Astrocyte of the spinal cord (primary cell): ENCODE results near the gene S1PR3.

Source experiments
- DNase-seq: peaks from one replicate; pipeline ENCODE4 v3.0.0; 2011; ENCODE audit warnings: low read depth, low spot score
- H3K4me3 ChIP-seq: 2 replicates; pipeline ENCODE4 v1.5.1; 2011; ENCODE audit warnings: low read depth, mild to moderate bottlenecking, low read length, moderate library complexity
- CTCF ChIP-seq: IDR thresholded peaks from 2 replicates; pipeline ENCODE4 v1.5.1; 2012; ENCODE audit warnings: low read depth, mild to moderate bottlenecking, low read length, inconsistent platforms
- in situ Hi-C: cut with HindIII; loops from 2 replicates; pipeline ENCODE4 v1.10.0; 2017; ENCODE audit warnings: low sequenced_read_pairs

S1PR3 gene

GRCh38 chr9:89051421-89052025 lies 60.3 kb downstream of the S1PR3 start:
- no peak overlapping the region for H3K4me3 ChIP-seq
- no peak for DNase-seq
- in situ Hi-C loops: no loop called here
- no peak for TF ChIP-seq CTCF

- no peak for TF ChIP-seq CTCF
- no peak overlapping the region for H3K4me3 ChIP-seq
- no peak for DNase-seq
- in situ Hi-C loops: no loop called here
Measured at GRCh38 chr9:89052470-89053097, 61.3 kb downstream of the S1PR3 start.

GRCh38 chr9:89053301-89053700 lies 62.0 kb downstream of the S1PR3 start:
- in situ Hi-C loops: no loop called here
- no peak for TF ChIP-seq CTCF
- no peak for DNase-seq
- no peak overlapping the region for H3K4me3 ChIP-seq
